Loucy (cell line): ENCODE measurements around the gene CDH4.

ENCODE experiments used
- H2AFZ ChIP-seq: fragments of 200-600 bp; sonication (generic); 2 replicates; pipeline ENCODE4 v1.6.0; 2016; ENCODE audit warnings: antibody characterized with exemption, mild to moderate bottlenecking, low read length, moderate library complexity
- H3F3A ChIP-seq: fragments of 200-600 bp; 2 replicates; pipeline ENCODE4 v1.6.0; 2016; ENCODE audit warnings: antibody characterized with exemption, low read depth, mild to moderate bottlenecking
- H3K27me3 ChIP-seq: fragments of 200-600 bp; sonication (generic); 2 replicates; pipeline ENCODE4 v1.6.1; 2014; ENCODE audit warnings: low read length, mild to moderate bottlenecking; ENCODE audit not compliant: insufficient read depth, poor library complexity, severe bottlenecking
- H3K36me3 ChIP-seq: fragments of 200-600 bp; sonication (generic); 2 replicates; pipeline ENCODE4 v1.6.1; 2016; ENCODE audit warnings: low read length; ENCODE audit not compliant: insufficient read depth
- H3K4me1 ChIP-seq: fragments of 200-600 bp; sonication (generic); 2 replicates; pipeline ENCODE4 v1.5.1; 2014; ENCODE audit warnings: low read length, mild to moderate bottlenecking; ENCODE audit not compliant: insufficient read depth, poor library complexity, severe bottlenecking
- H3K4me2 ChIP-seq: fragments of 200-600 bp; sonication (generic); 2 replicates; pipeline ENCODE4 v1.6.0; 2014; ENCODE audit warnings: antibody characterized with exemption, low read length, low read depth, mild to moderate bottlenecking; ENCODE audit not compliant: poor library complexity, severe bottlenecking
- H3K4me3 ChIP-seq: fragments of 200-600 bp; sonication (generic); 2 replicates; pipeline ENCODE4 v1.5.1; 2014; ENCODE audit warnings: low read length, mild to moderate bottlenecking, mixed read lengths; ENCODE audit not compliant: poor library complexity, severe bottlenecking
- H3K79me2 ChIP-seq: fragments of 200-600 bp; sonication (generic); 2 replicates; pipeline ENCODE4 v1.6.1; 2014; ENCODE audit warnings: low read length; ENCODE audit not compliant: insufficient read depth
- H3K9ac ChIP-seq: fragments of 200-600 bp; sonication (generic); 2 replicates; pipeline ENCODE4 v1.6.0; 2014; ENCODE audit warnings: mild to moderate bottlenecking, low read depth, low read length, moderate library complexity; ENCODE audit not compliant: poor library complexity, severe bottlenecking
- H3K9me2 ChIP-seq: fragments of 200-600 bp; sonication (generic); replicated peaks from 2 replicates; pipeline ENCODE4 v1.6.1; 2016; ENCODE audit warnings: low read depth, low read length, mixed read lengths
- H3K9me3 ChIP-seq: fragments of 200-600 bp; sonication (generic); 2 replicates; pipeline ENCODE4 v1.6.1; 2014; ENCODE audit warnings: mild to moderate bottlenecking, antibody characterized with exemption, low read length, low read depth; ENCODE audit not compliant: insufficient read depth
- H4K20me1 ChIP-seq: fragments of 200-600 bp; sonication (generic); 2 replicates; pipeline ENCODE4 v1.6.0; 2014; ENCODE audit warnings: antibody characterized with exemption, low read length, mild to moderate bottlenecking; ENCODE audit not compliant: insufficient read depth, poor library complexity, severe bottlenecking
- CTCF ChIP-seq: fragments of 200-600 bp; sonication (generic); conservative IDR thresholded peaks from 2 replicates; pipeline ENCODE4 v1.5.1; 2014; ENCODE audit warnings: mild to moderate bottlenecking, antibody characterized with exemption, low read length
- EZH2phosphoT487 ChIP-seq: fragments of 200-600 bp; IDR thresholded peaks from 2 replicates; pipeline ENCODE4 v1.6.1; 2018; ENCODE audit warnings: antibody characterized with exemption, mild to moderate bottlenecking, moderate library complexity, borderline replicate concordance

CDH4 gene

DNA sequence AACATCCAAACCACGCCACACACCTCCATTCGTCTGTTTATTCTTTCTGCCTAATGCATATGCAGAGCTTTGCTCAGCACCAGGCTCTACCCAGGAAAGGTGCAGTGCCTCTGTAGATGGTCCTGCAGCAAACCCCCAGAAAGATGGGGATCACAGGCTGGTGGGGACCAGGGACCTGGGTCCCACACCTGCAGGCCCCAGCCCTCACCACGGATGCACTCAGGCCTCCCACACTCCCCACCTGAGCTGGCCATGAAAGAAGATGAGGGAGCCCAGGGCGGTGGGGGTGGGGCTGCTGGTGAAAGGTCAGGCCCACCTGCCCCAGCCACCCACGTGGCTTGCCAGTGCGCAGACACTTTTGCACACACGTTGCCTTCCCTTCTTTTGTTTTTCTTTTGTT lies 595.9 kb downstream of the CDH4 start:
- Histone ChIP-seq H3K9me3 (no peaks in the 10 kb centered on the region), H4K20me1 (no peaks in the 10 kb centered on the region), H3K4me1 (no peaks in the 10 kb centered on the region), H3K79me2 (no peaks in the 10 kb centered on the region), H3K9ac (no peak overlapping the region), H3K36me3 (peaks cover 41% of the 10 kb centered on the region; the same call in 1 of the 2 replicates), H3K4me2 (no peak overlapping the region), H3K27me3 (no peaks in the 10 kb centered on the region), H3K9me2 (no peaks in the 10 kb centered on the region), H3F3A (no peaks in the 10 kb centered on the region), H3K4me3 (no peak overlapping the region), H2AFZ (no peak overlapping the region)
- TF ChIP-seq EZH2phosphoT487 = no peak
- no peak for TF ChIP-seq CTCF

- no peaks in the 10 kb centered on the region for H4K20me1 ChIP-seq
- no peak overlapping the region for H3K4me3 ChIP-seq
- no peaks in the 10 kb centered on the region for H3K4me1 ChIP-seq
- TF ChIP-seq CTCF (no peak), EZH2phosphoT487 (no peak)
- no peak overlapping the region for H3K9ac ChIP-seq
- H3K27me3 ChIP-seq = no peaks in the 10 kb centered on the region
- no peak overlapping the region for H3K4me2 ChIP-seq
- H3K79me2 ChIP-seq = no peaks in the 10 kb centered on the region
- H3K36me3 ChIP-seq = peaks cover 41% of the 10 kb centered on the region; the same call in 1 of the 2 replicates
- no peaks in the 10 kb centered on the region for H3K9me3 ChIP-seq
- H3K9me2 ChIP-seq = no peaks in the 10 kb centered on the region
- no peaks in the 10 kb centered on the region for H3F3A ChIP-seq
- H2AFZ ChIP-seq = no peak overlapping the region
These were observed 596.8 kb downstream of the CDH4 start for GRCh38 chr20:61848851-61849250.

- H3K9me3 ChIP-seq = no peaks in the 10 kb centered on the region
- TF ChIP-seq EZH2phosphoT487 (no peak), CTCF (no peak)
- no peak overlapping the region for H2AFZ ChIP-seq
These were observed 597.3 kb downstream of the CDH4 start for GRCh38 chr20:61849376-61849775.

More at GRCh38 chr20:61849376-61849775, 597.3 kb downstream of the CDH4 start:
- Histone ChIP-seq H3K9me2 (no peaks in the 10 kb centered on the region), H3K4me3 (no peak overlapping the region), H3K9ac (no peak overlapping the region), H3K4me2 (no peak overlapping the region), H3K27me3 (no peaks in the 10 kb centered on the region), H3K4me1 (no peaks in the 10 kb centered on the region), H4K20me1 (no peaks in the 10 kb centered on the region), H3K79me2 (no peaks in the 10 kb centered on the region), H3K36me3 (peaks cover 41% of the 10 kb centered on the region; the same call in 1 of the 2 replicates), H3F3A (no peaks in the 10 kb centered on the region)
